SJSA1 (cell line): Measurements from ENCODE around the gene TERF2IP. TPM values are rescaled to one million over a fixed set of nuclear protein-coding genes. Genes with fewer than 3 reads are reported as not detected.

ENCODE experiments used
- total RNA-seq: library from RNA; depleted of rRNA; stranded (reverse); fragments of >200 nt; shearing (Covaris generic); gene quantifications from 2 replicates; pipeline ENCODE4 v1.2.3, GENCODE V29; 2014; rRNA removed

TERF2IP gene
- total RNA-seq, 1 experiment from 2014 or later = 75.5 TPM

Other genes starting within 250 kb of the TERF2IP start
- gene CFDP1, start 214.3 kb upstream of the TERF2IP start, total RNA-seq = 90.3 and 114 TPM in 2 replicates
- 17.7 and 23.7 TPM in 2 replicates for gene TMEM170A, start 183.1 kb upstream of the TERF2IP start, total RNA-seq
- not detected in 2 replicates for gene CHST6, start 152.3 kb upstream of the TERF2IP start, total RNA-seq
- gene CHST5, start 111.7 kb upstream of the TERF2IP start, total RNA-seq = 0.08 TPM in 1 of 2 replicates, not detected in the other
- 1.9 and 7.0 TPM in 2 replicates for gene TMEM231, start 91.5 kb upstream of the TERF2IP start, total RNA-seq
- 52.7 and 69.3 TPM in 2 replicates for gene GABARAPL2, start 81.4 kb upstream of the TERF2IP start, total RNA-seq
- gene ADAT1, start 24.5 kb upstream of the TERF2IP start, total RNA-seq = 49.2 and 62.0 TPM in 2 replicates
- 156 and 232 TPM in 2 replicates for gene KARS1, start 108 bp upstream of the TERF2IP start, total RNA-seq
- not detected in 2 replicates for gene CPHXL2, start 29.2 kb downstream of the TERF2IP start, total RNA-seq
- not detected in 2 replicates for gene DUXB, start 53.7 kb downstream of the TERF2IP start, total RNA-seq
- gene CPHXL, start 78.7 kb downstream of the TERF2IP start, total RNA-seq = not detected in 2 replicates